Neuronal stem cell (in vitro differentiated cells): ENCODE results near the gene CLMN.

ENCODE experiments used
- DNase-seq: peaks from one replicate; pipeline ENCODE4 v3.0.0-alpha.2; 2013; ENCODE audit warnings: low spot score
- H2AFZ ChIP-seq: one replicate; pipeline ENCODE4 v1.6.1; 2013; ENCODE audit warnings: mild to moderate bottlenecking, low read length, inconsistent platforms
- H2AK5ac ChIP-seq: 2 replicates; pipeline ENCODE4 v1.6.1; 2013; ENCODE audit warnings: low read depth, mild to moderate bottlenecking, inconsistent platforms, low read length, moderate library complexity, mixed read lengths
- H2BK120ac ChIP-seq: 2 replicates; pipeline ENCODE4 v1.6.1; 2013; ENCODE audit warnings: low read depth, mild to moderate bottlenecking, inconsistent platforms, low read length, moderate library complexity, mixed read lengths
- H2BK12ac ChIP-seq: one replicate; pipeline ENCODE4 v1.6.1; 2013; ENCODE audit warnings: low read length, inconsistent platforms
- H2BK15ac ChIP-seq: 2 replicates; pipeline ENCODE4 v1.6.1; 2013; ENCODE audit warnings: mild to moderate bottlenecking, low read length, inconsistent platforms, mixed read lengths
- H2BK5ac ChIP-seq: one replicate; pipeline ENCODE4 v1.6.1; 2013; ENCODE audit warnings: inconsistent platforms, mild to moderate bottlenecking, low read length, moderate library complexity
- H3K14ac ChIP-seq: one replicate; pipeline ENCODE4 v1.6.1; 2013; ENCODE audit warnings: low read length, inconsistent platforms
- H3K18ac ChIP-seq: 2 replicates; pipeline ENCODE4 v1.6.1; 2013; ENCODE audit warnings: low read length, inconsistent platforms
- H3K23ac ChIP-seq: 2 replicates; pipeline ENCODE4 v1.6.1; 2013; ENCODE audit warnings: low read depth, mild to moderate bottlenecking, mixed read lengths, low read length, inconsistent platforms; ENCODE audit not compliant: poor library complexity
- H3K27ac ChIP-seq: replicated peaks from 3 replicates; pipeline ENCODE4 v1.5.1; 2013; ENCODE audit warnings: low read length, inconsistent platforms
- H3K27me3 ChIP-seq, 3 experiments: 2 replicates each; pipeline ENCODE4 v1.6.1; 2013; ENCODE audit warnings: low read length in 3 of 3, mild to moderate bottlenecking in 2 of 3, inconsistent platforms in 1 of 3, low read depth in 1 of 3, mixed read lengths in 1 of 3, moderate library complexity in 1 of 3; ENCODE audit not compliant: control insufficient read depth in 3 of 3, insufficient read depth in 3 of 3
- H3K36me3 ChIP-seq, 2 donors: replicated peaks in 1 of 2; 2 replicates each; pipeline ENCODE4 v1.6.1; 2013; ENCODE audit warnings: low read length in 2 of 2; ENCODE audit not compliant: control insufficient read depth in 2 of 2, insufficient read depth in 2 of 2
- H3K4ac ChIP-seq: 2 replicates; pipeline ENCODE4 v1.6.1; 2013; ENCODE audit warnings: inconsistent platforms, mild to moderate bottlenecking, low read length, moderate library complexity
- H3K4me1 ChIP-seq, 2 donors: 1 replicate in 1 of 2; 2 replicates in 1 of 2; pipeline ENCODE4 v1.6.1; 2013; ENCODE audit warnings: low read length in 2 of 2, low read depth in 1 of 2; ENCODE audit not compliant: control insufficient read depth in 2 of 2, insufficient read depth in 1 of 2
- H3K4me2 ChIP-seq: one replicate; pipeline ENCODE4 v1.6.1; 2013; ENCODE audit warnings: mild to moderate bottlenecking, low read length, inconsistent platforms; ENCODE audit not compliant: insufficient read depth, poor library complexity, severe bottlenecking
- H3K4me3 ChIP-seq, 2 donors: 2 replicates each; pipeline ENCODE4 v1.5.1; 2013; ENCODE audit warnings: low read length in 2 of 2, mild to moderate bottlenecking in 2 of 2, inconsistent platforms in 1 of 2, moderate library complexity in 1 of 2
- H3K79me1 ChIP-seq: one replicate; pipeline ENCODE4 v1.6.1; 2013; ENCODE audit warnings: low read depth, mild to moderate bottlenecking, inconsistent platforms, low read length, moderate library complexity
- H3K9ac ChIP-seq: one replicate; pipeline ENCODE4 v1.6.1; 2013; ENCODE audit warnings: mild to moderate bottlenecking, low read depth, low read length, inconsistent platforms; ENCODE audit not compliant: poor library complexity
- H3K9me3 ChIP-seq, 2 donors: replicated peaks in 1 of 2; 2 replicates each; pipeline versions ENCODE3 to v1.6.1; 2013; ENCODE audit warnings: low read length in 2 of 2, mild to moderate bottlenecking in 2 of 2, inconsistent platforms in 1 of 2, low read depth in 1 of 2, mixed read lengths in 1 of 2, moderate library complexity in 1 of 2; ENCODE audit not compliant: control insufficient read depth in 2 of 2, insufficient read depth in 1 of 2
- H4K8ac ChIP-seq: one replicate; pipeline ENCODE4 v1.6.1; 2013; ENCODE audit warnings: low read depth, mild to moderate bottlenecking, inconsistent platforms, low read length, moderate library complexity
- H4K91ac ChIP-seq: one replicate; pipeline ENCODE4 v1.6.1; 2013; ENCODE audit warnings: low read length, low read depth, mild to moderate bottlenecking, inconsistent platforms; ENCODE audit not compliant: poor library complexity
- WGBS, 2 donors: extraction: QIAGEN DNeasy Blood & Tissue Kit; methylation state at CpG; one replicate each; pipeline ENCODE4 v1.1.7; 2013; ENCODE audit warnings: missing lambda C conversion rate in 2 of 2, mixed read lengths in 1 of 2; ENCODE audit not compliant: insufficient read length in 2 of 2, insufficient replicate concordance in 1 of 2; ENCODE audit errors: extremely low coverage in 2 of 2; 5-methylcytosine and 5-hydroxymethylcytosine counted together

The CLMN gene

DNA sequence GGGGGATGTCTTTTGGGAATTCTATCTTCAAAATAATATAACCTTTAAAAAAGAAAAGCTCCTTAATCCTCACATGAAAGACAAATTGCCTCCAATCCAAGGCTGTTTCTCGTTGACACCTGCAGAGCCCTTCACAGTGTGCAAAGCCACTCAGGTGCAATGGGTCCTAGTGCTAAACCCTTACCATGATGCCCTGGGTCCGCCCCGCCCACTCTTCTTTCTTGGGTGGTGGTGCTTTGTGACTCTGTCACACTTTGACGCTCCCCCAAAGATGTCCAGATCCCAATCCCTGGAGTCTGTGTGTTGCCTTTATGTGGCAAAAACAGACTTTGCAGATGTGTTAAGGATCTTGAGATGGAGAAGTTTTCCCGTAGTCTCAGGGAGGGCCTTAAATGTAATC, 29.7 kb downstream of the CLMN start:
- Histone ChIP-seq H4K91ac (no peak overlapping the region), H3K27ac (no peak overlapping the region), H3K23ac (no peak overlapping the region), H3K4me3 (no peak overlapping the region), H3K14ac (no peak overlapping the region), H3K27me3 (no peaks in the 10 kb centered on the region), H2BK15ac (no peak overlapping the region), H3K4me2 (no peak overlapping the region), H2BK12ac (no peak overlapping the region), H4K8ac (no peak overlapping the region), H2AFZ (no peak overlapping the region), H2BK5ac (no peak overlapping the region), H3K18ac (no peak overlapping the region), H3K36me3 (no peaks in the 10 kb centered on the region), H2BK120ac (no peak overlapping the region), H3K79me1 (no peaks in the 10 kb centered on the region), H3K9ac (no peak overlapping the region), H3K9me3 (no peaks in the 10 kb centered on the region), H2AK5ac (no peak overlapping the region), H3K4ac (no peak overlapping the region), H3K4me1 (peaks cover 2 to 5% of the 10 kb centered on the region in 2 donors)
- no CpG with 5 or more reads among the region's 5 CpGs for WGBS, 2 donors
- DNase-seq: no peak

DNA sequence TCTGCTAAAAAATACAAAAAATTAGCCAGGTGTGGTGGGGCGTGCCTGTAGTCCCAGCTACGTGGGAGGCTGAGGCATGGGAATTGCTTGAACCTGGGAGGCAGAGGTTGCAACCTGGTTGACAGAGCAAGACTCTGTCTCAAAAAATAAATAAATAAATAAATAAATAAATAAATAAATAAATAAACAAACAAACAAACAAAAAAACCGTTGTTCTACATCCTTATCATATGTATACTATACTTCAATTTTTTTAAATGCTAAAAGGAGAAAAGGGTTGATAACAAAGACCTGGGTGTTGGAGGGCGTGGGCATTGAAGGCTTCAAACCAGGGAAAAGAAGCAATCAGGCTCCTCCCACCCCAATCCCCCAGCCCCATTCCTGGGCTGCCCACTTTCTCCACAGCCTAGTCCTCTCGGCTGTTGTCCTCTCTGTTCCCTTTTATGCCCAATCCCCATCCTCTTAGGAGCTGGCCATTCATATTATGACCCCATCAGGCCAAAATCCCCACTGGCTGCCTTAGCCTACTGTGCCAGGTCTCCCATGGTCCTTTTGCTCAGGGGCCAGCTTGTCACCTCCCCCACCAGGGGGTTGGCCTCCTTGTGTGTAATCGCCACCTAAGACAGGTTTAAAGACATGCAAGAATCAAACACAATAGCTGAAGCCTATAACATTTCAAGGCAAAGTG, 30.2 kb downstream of the CLMN start:
- Histone ChIP-seq H3K9me3 (no peaks in the 10 kb centered on the region), H3K27ac (no peak overlapping the region), H2AFZ (no peak overlapping the region), H4K8ac (no peak overlapping the region), H3K79me1 (no peaks in the 10 kb centered on the region), H2BK12ac (no peak overlapping the region), H3K18ac (no peak overlapping the region), H4K91ac (no peak overlapping the region), H3K23ac (no peak overlapping the region), H3K4me1 (peaks cover 2 to 5% of the 10 kb centered on the region in 2 donors), H3K14ac (no peak overlapping the region), H3K9ac (no peak overlapping the region), H3K36me3 (no peaks in the 10 kb centered on the region), H3K4ac (no peak overlapping the region), H3K27me3 (no peaks in the 10 kb centered on the region), H2BK120ac (no peak overlapping the region), H3K4me3 (no peak overlapping the region), H2AK5ac (no peak overlapping the region), H3K4me2 (no peak overlapping the region), H2BK15ac (no peak overlapping the region), H2BK5ac (no peak overlapping the region)
- WGBS, 2 donors: no CpG with 5 or more reads among the region's 6 CpGs
- DNase-seq: no peak

DNA sequence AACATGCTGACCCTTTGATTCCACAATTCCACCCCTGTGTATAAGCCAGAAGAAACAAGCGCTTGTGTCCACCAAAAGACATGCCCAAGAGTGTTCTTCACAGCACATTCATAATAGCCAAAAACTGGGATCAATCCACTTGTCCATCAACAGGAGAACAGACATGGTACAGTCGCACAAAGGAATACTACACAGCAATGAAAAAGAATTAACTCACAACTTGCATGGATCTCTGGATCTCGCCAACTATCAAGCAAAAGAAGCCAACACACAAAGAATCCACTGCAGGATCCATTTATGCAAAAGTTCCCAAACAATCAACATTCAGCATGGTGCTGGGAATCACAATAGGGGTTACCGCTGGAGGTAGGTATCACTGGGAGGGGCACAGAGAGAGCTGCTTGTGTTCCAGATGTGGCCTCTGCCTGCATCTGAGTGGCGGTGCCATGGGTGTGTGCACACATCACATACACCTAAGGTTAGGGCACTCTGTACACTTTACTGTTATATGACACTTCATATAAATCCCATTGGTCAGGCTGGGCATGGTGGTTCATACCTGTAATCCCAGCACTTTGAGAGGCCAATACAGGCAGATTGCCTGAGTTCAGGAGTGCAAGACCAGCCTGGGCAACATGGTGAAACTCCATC, 30.9 kb downstream of the CLMN start:
- H3K4ac ChIP-seq: no peak overlapping the region
- no peak overlapping the region for H2AFZ ChIP-seq
- H4K91ac ChIP-seq: no peak overlapping the region
- H2BK120ac ChIP-seq: no peak overlapping the region
- no CpG with 5 or more reads among the region's 5 CpGs for WGBS, 2 donors
- H3K27ac ChIP-seq: no peak overlapping the region
- H4K8ac ChIP-seq: no peak overlapping the region
- H2BK12ac ChIP-seq: no peak overlapping the region
- H2BK15ac ChIP-seq: no peak overlapping the region
- no peak for DNase-seq
- no peaks in the 10 kb centered on the region for H3K27me3 ChIP-seq
- no peaks in the 10 kb centered on the region for H3K36me3 ChIP-seq
- no peak overlapping the region for H3K9ac ChIP-seq
- H3K4me3 ChIP-seq: no peak overlapping the region
- H3K9me3 ChIP-seq: no peaks in the 10 kb centered on the region
- H3K79me1 ChIP-seq: no peaks in the 10 kb centered on the region
- no peak overlapping the region for H2AK5ac ChIP-seq
- no peak overlapping the region for H2BK5ac ChIP-seq
- no peak overlapping the region for H3K14ac ChIP-seq
- H3K23ac ChIP-seq: no peak overlapping the region
- no peak overlapping the region for H3K18ac ChIP-seq
- peaks cover 2 to 5% of the 10 kb centered on the region in 2 donors for H3K4me1 ChIP-seq
- H3K4me2 ChIP-seq: no peak overlapping the region

DNA sequence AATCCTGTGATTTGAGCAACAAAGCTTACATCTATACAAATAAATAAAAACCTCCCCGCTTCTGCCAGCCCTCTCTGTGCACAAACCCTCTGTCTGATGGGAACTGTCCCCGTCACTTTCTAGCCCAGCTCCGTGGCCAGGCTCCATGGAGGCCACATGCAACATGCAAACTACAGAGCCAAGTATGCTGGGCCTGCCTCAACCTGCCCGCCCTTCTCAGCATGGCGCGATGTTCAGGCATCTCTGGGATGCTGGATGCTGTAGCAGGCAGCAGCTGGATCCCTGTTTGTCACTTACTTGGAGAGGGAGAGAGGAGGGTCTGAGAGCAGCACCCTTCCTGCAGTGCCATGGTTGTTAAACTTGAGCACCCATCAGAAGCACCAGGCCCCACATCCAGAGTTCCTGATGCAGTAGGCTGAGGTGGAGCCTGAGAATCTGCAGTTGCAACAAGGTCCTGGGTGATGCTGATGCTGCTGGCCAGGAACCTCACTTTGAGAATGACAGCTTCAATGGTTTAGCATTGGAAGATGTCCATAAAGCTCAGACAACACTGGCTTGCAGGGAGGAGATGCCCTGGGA, 32.4 kb downstream of the CLMN start:
- H3K4me1 ChIP-seq: peaks cover 5 to 6% of the 10 kb centered on the region in 2 donors
- H2BK15ac ChIP-seq: no peak overlapping the region
- no peak overlapping the region for H3K4me2 ChIP-seq
- no peak overlapping the region for H2BK5ac ChIP-seq
- no peak overlapping the region for H3K4ac ChIP-seq
- no peak overlapping the region for H2AK5ac ChIP-seq
- no peak overlapping the region for H3K14ac ChIP-seq
- H3K4me3 ChIP-seq: no peak overlapping the region
- no peak for DNase-seq
- H2BK12ac ChIP-seq: no peak overlapping the region
- H3K27ac ChIP-seq: no peak overlapping the region
- no peaks in the 10 kb centered on the region for H3K79me1 ChIP-seq
- H3K23ac ChIP-seq: no peak overlapping the region
- no peak overlapping the region for H3K18ac ChIP-seq
- H3K36me3 ChIP-seq: no peaks in the 10 kb centered on the region
- H3K9me3 ChIP-seq: no peaks in the 10 kb centered on the region
- H2BK120ac ChIP-seq: no peak overlapping the region
- no peak overlapping the region for H4K8ac ChIP-seq
- no peak overlapping the region for H4K91ac ChIP-seq
- no peak overlapping the region for H2AFZ ChIP-seq
- H3K27me3 ChIP-seq: no peaks in the 10 kb centered on the region
- no CpG with 5 or more reads among the region's 6 CpGs for WGBS, 2 donors
- H3K9ac ChIP-seq: no peak overlapping the region
